GM19397 (cell line): ENCODE data around the gene STK24.
"Not testable (repeated sequence)": the region's sequence is repeated elsewhere in the genome, so short reads cannot be mapped to it uniquely, and the experiment has no call there.

Experiments
- ATAC-seq: cut with Tn5 transposase; IDR thresholded peaks from one replicate; pipeline ENCODE4 v1.9.1; 2021; ENCODE audit warnings: mild to moderate bottlenecking, moderate library complexity; ENCODE audit not compliant: unreplicated experiment

The STK24 gene

GRCh38 chr13:98584668-98585397, 7.9 kb upstream of the STK24 start:
- ATAC-seq: no peak

GRCh38 chr13:98582947-98583346, 6.0 kb upstream of the STK24 start:
- no peak for ATAC-seq

DNA sequence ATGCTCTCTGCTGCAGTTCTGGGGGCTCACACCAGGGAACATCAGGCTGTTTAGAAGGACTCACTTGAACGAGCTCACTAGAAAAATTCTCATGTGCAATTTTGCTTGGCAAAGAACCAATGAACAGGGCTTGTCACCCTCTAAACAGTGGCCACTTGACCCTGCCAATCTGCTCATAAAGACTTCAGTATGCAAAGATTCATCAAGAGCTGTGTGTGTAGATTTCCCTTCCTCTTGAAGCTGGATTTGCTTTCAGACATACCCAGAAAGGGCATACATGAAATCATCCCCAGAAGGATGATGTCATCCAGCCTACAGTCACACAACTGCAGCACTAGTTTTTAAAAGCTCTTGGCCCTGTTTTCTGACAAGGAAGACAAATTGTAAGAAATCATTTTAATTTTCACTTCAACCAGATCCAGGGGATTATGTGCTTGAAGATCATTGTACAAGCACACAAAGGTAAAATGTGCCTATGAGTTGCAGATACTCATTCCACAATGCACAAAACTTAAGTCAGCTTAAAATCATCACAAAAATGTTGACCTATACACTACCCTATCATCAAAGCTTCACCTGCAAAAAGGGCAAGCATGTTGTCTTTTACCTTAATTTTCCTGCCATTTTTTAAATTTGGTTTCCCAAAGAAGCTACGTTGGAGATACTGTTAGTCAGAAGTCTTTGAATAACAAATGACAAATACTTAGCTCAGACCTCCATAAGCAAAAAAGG, 5.2 kb upstream of the STK24 start:
- ATAC-seq: no peak

- ATAC-seq: no peak
These were observed 4.5 kb upstream of the STK24 start for GRCh38 chr13:98581381-98581780.

DNA sequence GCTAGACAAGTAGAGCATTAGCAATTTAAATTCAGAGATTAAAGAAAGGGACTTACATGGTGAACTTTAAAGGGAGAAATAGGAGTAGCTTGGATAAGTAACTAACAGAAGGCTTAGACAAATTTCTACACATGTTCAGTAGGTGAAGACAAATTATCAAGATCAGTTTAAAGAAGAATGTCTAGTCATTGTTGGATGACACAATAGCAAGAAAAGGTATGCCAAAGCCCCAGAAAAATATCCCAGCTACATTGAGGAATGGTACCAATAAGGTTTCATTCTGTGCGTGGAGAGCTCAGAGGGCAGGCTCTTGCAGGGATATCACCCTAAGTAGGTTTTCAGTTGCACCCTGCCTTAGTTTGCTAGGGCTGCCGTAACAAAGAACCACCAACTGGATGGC, 3.5 kb upstream of the STK24 start:
- ATAC-seq: no peak

DNA sequence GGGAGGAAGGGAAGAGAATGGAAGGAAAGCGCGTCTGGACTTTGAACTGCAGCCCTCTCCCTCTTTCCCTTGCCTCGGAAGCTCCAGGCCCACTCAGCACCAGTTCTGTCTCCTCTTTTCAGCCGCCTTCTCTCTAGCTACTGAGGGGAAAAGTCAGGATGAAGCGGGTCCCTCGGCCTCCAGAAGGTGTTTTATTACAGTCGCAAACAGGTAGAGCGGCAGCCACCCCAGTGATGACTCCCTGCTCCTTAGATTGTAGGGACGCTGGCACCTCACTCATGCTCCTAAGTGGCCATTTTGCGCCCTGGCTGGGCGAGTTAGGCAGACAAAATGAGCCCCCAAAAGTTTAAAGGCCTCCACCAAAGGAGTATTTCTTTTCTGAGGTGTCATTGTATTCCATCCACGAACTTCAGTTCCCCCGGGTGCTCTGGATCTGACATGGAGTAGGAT, 954 bp upstream of the STK24 start:
- ATAC-seq: no peak

DNA sequence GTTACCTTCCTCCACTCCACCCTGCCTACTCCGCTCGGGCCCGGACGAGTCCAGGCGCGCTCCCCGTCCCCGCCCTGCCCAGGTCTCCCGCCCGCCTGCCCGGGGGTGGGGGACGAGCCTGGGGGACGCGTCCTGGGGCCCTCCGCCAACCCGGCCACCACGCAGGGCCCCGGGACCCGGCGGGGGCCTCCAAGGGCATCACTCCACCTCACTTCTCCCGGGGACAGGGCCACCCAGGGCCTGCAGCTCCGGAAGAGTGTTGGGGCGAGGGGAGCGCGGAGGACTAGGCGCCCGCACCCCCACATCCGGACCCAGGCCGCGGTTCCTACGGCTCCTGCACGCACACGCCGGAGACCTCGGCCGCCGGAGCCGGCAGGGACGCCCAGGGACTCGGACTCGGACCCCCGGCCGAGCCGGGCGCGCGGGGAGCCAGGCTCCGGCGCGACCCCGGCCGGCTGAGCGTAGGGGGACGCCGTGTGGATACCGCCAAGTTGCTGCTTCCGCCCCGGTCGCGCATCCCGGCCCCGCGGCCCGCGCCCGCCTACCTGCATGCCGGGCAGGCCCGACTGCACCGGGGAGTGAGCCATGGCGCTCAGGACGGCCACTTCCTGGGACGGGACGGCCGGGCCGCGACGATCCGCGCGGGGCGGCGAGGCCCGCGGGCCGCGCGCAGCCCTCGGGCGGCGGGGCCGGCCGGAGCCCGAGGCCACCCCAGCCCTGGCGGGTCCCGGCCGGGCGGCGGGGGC, 534 bp downstream of the STK24 start:
- ATAC-seq: peak; percentile 41

GRCh38 chr13:98575904-98576199, 1.1 kb downstream of the STK24 start:
- no peak for ATAC-seq

- ATAC-seq: no peak
These were observed 1.7 kb downstream of the STK24 start for GRCh38 chr13:98575009-98575903.

DNA sequence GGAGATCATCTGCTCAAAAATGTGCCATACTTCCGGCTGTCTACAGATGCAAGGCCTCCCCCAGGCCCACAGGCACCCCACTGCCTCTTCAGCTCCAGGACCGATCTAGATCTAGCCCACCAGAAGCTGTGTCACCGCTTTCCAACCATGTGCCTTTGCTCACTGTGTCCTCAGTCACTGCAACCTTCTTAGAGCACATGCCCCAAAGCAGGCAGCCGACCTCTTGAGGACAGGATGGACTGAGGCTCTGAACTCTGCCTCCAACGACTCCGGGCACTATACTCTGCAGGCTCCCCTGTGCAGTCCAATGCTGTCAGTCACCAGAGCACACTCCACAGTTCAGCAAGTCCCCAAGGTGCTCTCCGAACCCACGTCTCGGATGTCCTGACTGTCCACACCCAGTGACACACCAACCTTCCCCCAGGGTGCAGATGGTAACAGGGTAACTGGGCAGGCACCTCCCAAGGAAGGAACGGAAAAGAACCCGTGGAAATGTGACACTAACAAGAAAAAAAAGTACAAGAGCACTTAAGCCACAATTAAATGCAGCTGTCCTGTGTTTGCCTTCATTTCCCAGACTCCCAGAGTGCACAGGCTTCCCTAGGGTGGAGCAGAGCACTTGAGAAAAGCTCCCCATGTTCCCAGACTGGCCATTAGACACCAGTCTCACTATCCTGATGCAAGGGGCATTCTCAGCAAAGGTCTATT, 4.8 kb downstream of the STK24 start:
- ATAC-seq: no peak

- peak; percentile 81 for ATAC-seq
These were observed 6.0 kb downstream of the STK24 start for GRCh38 chr13:98570929-98571372.

DNA sequence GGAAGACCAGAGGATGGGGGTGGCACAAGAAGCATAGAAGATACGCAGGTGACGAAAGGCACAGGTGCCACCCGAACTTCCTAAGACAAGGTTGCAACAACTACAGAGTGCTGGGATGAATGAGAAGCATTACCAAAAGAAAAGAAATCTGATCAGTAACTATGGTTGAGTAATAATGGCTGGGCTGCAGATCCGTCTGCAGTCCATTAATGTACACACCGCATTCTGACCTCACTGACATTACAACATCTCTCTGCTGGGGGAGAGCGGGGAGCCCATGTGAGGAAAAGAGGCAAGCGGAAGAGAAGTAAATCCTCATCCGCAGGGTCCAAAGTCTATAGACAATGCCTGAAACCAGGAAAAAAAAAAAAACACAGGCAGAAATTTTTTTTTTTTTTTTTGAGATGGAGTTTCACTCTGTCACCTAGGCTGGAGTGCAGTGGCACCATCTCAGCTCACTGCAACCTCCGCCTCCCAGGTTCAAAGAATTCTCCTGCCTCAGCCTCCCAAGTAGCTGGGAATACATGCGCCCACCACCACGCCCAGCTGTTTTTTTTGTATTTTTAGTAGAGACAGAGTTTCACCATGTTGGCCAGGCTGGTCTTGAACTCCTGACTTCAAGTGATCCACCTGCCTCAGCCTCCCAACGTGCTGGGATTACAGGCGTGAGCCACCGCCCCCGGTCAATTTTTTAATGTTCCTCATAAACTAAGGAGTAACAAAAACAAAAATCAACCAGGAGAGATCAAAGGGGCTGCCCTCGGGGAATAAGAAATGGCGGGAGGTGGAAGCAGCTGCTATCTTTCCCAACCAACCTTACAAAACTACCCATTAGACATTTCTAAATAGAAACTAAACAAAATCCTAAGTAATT, 7.2 kb downstream of the STK24 start:
- not testable (repeated sequence) for ATAC-seq

GRCh38 chr13:98568918-98569317, 8.0 kb downstream of the STK24 start:
- no peak for ATAC-seq

GRCh38 chr13:98567140-98567539, 9.8 kb downstream of the STK24 start:
- no peak for ATAC-seq

DNA sequence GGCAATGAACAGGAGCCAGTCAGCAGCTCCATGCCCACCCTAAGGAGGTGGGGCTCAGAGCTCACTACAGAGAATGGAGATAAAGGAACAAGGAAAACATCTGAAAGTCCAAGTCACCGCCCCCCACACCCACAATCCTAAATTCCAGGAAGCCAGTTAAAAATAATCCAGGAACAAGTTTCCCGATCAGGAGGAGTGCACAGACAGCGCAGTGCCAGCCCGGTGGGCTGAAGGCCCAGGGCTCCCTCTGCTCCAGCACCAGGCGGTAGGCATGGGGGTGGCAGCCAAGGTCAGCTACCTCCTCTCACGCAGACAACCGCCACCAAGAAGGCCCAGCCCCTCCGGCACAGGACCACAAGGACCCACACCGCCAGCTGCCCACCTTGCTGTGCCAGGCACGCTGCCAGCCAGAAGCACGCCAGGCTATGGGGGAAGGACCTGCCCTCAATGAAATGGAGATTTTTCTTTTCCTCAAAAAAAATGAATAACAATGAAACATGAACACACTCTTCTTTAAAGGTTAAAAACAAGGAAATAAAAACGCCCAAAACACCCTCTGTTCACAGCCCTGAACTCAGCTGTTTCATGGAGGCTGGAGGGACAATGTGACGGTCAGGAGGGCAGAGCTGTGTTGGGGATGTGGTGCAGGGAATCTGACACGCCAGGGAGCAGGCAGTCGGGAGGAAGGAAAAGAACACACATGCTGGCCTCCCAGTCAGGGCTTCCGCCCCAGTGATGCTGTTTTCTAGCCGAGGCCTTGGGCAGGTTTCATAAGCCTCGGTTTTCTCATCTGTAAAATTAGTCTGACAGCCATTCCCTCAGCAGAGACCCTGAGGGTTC, 11.0 kb downstream of the STK24 start:
- ATAC-seq: no peak

DNA sequence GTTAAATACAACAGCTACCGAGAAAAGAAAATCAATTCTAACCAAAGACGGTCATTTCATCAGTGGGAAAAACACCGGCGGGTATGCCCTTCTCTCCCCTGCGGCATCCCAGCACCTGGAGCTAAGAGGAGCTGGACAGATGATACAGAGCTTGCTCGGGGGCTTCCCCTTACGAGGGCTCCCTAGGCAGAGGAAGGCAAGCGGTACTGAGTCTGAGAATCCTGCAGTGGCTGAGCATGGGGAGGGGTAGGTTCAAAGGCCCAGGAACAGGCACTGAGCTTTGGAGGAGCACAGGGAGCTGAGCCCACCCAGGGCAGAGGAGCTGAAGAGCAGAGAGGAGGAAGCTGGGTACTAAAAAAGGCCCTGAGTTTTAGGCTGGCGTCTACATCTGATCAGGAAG, 12.7 kb downstream of the STK24 start:
- no peak for ATAC-seq

DNA sequence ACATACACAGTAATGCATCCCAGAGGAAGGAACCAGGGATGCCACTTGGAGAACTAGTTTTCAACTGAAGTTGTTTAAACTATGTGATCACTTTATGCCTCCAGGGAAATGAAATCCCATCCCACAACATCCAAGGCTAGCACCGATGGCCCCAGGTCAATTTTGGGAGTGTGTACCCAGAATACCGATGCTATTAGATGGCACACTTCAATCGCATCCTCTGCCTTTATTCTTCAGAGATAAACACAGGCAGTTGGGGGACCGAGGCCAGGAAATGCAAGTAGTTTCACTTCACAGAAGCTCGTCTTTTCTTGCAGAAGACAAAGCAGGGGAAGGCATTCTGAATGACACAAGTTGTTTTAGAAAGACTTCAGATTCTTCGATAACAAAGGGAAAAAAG, 13.8 kb downstream of the STK24 start:
- ATAC-seq: no peak

DNA sequence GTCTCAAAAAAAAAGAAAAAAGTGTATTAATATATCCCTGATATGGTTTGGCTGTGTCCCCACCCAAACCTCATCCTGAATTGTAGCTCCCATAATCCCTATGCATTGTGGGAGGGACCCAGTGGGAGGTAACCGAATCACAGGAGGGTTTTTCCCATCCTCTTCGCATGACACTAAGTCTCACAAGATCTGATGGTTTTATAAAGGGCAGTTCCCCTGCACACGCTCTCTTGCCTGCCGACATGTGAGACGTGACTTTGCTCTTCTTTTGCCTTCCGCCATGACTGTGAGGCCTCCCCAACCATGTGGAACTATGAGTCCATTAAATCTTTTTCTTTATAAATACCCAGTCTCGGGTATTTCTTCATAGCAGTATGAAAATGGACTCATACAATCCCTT, 17.7 kb downstream of the STK24 start:
- no peak for ATAC-seq
